ENCODE data around the gene GSS.

GRCh38 chr20:34985461-34986310 lies 30.1 kb upstream of the GSS start:
- TF ChIP-seq CTCF (IDR thresholded peaks at IDR 0.05 in 4 of 5, conservative IDR thresholded peaks at IDR 0.05 in 1 of 5), result no peak
- no peak for TF ChIP-seq POLR2A (IDR thresholded peaks at IDR 0.05)
